PC-9 (cell line): ENCODE results near the gene KCNN3. TPM values are rescaled to one million over a fixed set of nuclear protein-coding genes. Genes with fewer than 3 reads are reported as not detected.

ENCODE experiments used
- BruUV-seq: library from RNA; stranded (reverse); fragments of 400-500 nt; replicated peaks from 2 replicates; lab custom pipeline; 2021; lab: Mats Ljungman, UMichigan
- CTCF ChIA-PET: fragments of 300-600 bp; sonication (Branson Sonifier 250); formaldehyde crosslinking; loops from one replicate; lab custom pipeline; 2022; ENCODE audit warnings: antibody characterized with exemption; lab: Charles Lee
- POLR2A ChIA-PET: fragments of 300-600 bp; sonication (Branson Sonifier 250); formaldehyde crosslinking; loops from one replicate; lab custom pipeline; 2022; ENCODE audit warnings: antibody characterized with exemption; ENCODE audit not compliant: unreplicated experiment; lab: Charles Lee
- DNase-seq, 2 experiments: peaks; one replicate each; pipeline versions ENCODE4 v3.0.0 to v3.0.0-alpha.2; 2015 to 2022; ENCODE audit warnings: mixed read lengths in 1 of 2
- H2AFZ ChIP-seq: fragments of 200-600 bp; sonication (generic); 2 replicates; pipeline ENCODE4 v1.8.1; 2017; ENCODE audit warnings: antibody characterized with exemption
- H3F3A ChIP-seq: fragments of 200-600 bp; sonication (generic); 2 replicates; pipeline ENCODE4 v1.8.1; 2017; ENCODE audit warnings: antibody characterized with exemption, mild to moderate bottlenecking, low read depth; ENCODE audit not compliant: insufficient read depth
- H3K27ac ChIP-seq: fragments of 200-600 bp; sonication (generic); 2 replicates; pipeline ENCODE4 v1.6.1; 2016; ENCODE audit warnings: mixed run types
- H3K27me3 ChIP-seq: fragments of 200-600 bp; sonication (generic); 2 replicates; pipeline ENCODE4 v1.6.1; 2016; ENCODE audit warnings: low read depth, mixed run types; ENCODE audit not compliant: insufficient read depth
- H3K36me3 ChIP-seq: fragments of 200-600 bp; sonication (generic); 2 replicates; pipeline ENCODE4 v1.6.1; 2016; ENCODE audit warnings: low read depth, mixed run types
- H3K4me1 ChIP-seq: fragments of 200-600 bp; sonication (generic); replicated peaks from 2 replicates; pipeline ENCODE4 v1.6.1; 2016; ENCODE audit warnings: mixed run types; ENCODE audit not compliant: insufficient read depth
- H3K4me2 ChIP-seq: fragments of 200-600 bp; sonication (generic); 2 replicates; pipeline ENCODE4 v1.6.1; 2017; ENCODE audit warnings: mixed run types
- H3K4me3 ChIP-seq: fragments of 200-600 bp; sonication (generic); 2 replicates; pipeline ENCODE4 v1.6.1; 2016; ENCODE audit warnings: mixed run types
- H3K79me2 ChIP-seq: fragments of 200-600 bp; sonication (generic); 2 replicates; pipeline ENCODE4 v1.6.1; 2017; ENCODE audit warnings: low read depth, mixed run types
- H3K9me2 ChIP-seq: fragments of 200-600 bp; sonication (generic); 2 replicates; pipeline ENCODE4 v1.8.1; 2017; ENCODE audit warnings: mild to moderate bottlenecking; ENCODE audit not compliant: insufficient read depth
- H3K9me3 ChIP-seq: fragments of 200-600 bp; sonication (generic); 2 replicates; pipeline ENCODE4 v1.8.1; 2016; ENCODE audit warnings: low read depth; ENCODE audit not compliant: insufficient read depth
- H4K20me1 ChIP-seq: fragments of 200-600 bp; sonication (generic); 2 replicates; pipeline ENCODE4 v1.8.1; 2017; ENCODE audit not compliant: insufficient read depth
- CTCF ChIP-seq: fragments of 200-600 bp; sonication (generic); conservative IDR thresholded peaks from 2 replicates; pipeline ENCODE4 v1.6.1; 2017; ENCODE audit warnings: mixed run types, antibody characterized with exemption, mild to moderate bottlenecking, moderate library complexity
- EZH2 ChIP-seq: fragments of 200-600 bp; sonication (generic); IDR thresholded peaks from 2 replicates; pipeline ENCODE4 v1.8.0; 2017; ENCODE audit warnings: antibody characterized with exemption, low read depth
- intact Hi-C: fragments of 100-400 bp; cut with micrococcal nuclease; formaldehyde crosslinking; loops from one replicate; pipeline ENCODE4 v1.10.0; 2022; ENCODE audit not compliant: unreplicated experiment
- total RNA-seq: library from RNA; stranded (reverse); gene quantifications from 2 replicates; pipeline ENCODE4 v1.2.3, GENCODE V29; 2021

Gene KCNN3
- total RNA-seq, 1 experiment from 2014 or later, result 1.1 TPM

- Histone ChIP-seq H4K20me1 (no peaks in the 10 kb centered on the region), H2AFZ (no peak overlapping the region), H3K4me3 (no peak overlapping the region), H3K79me2 (no peaks in the 10 kb centered on the region), H3K4me2 (no peak overlapping the region), H3F3A (no peaks in the 10 kb centered on the region), H3K36me3 (no peaks in the 10 kb centered on the region), H3K9me2 (no peaks in the 10 kb centered on the region), H3K27ac (no peak overlapping the region), H3K4me1 (no peaks in the 10 kb centered on the region), H3K27me3 (peaks cover 53% of the 10 kb centered on the region), H3K9me3 (no peaks in the 10 kb centered on the region)
- ChIA-PET CTCF (no interaction called here), POLR2A (no interaction called here)
- BruUV-seq, result no TSS peak
- TF ChIP-seq CTCF (no peak), EZH2 (no peak)
- intact Hi-C loops, result no loop called here
- no peak for DNase-seq
These were observed 26.3 kb downstream of the KCNN3 start for GRCh38 chr1:154843636-154844296.

GRCh38 chr1:154842635-154843034 lies 27.4 kb downstream of the KCNN3 start:
- BruUV-seq, result no TSS peak
- ChIA-PET POLR2A (no interaction called here), CTCF (no interaction called here)
- Histone ChIP-seq H2AFZ (no peak overlapping the region), H3K79me2 (no peaks in the 10 kb centered on the region), H3K9me2 (no peaks in the 10 kb centered on the region), H4K20me1 (no peaks in the 10 kb centered on the region), H3K36me3 (no peaks in the 10 kb centered on the region), H3K27me3 (peaks cover 53% of the 10 kb centered on the region), H3K4me3 (no peak overlapping the region), H3K4me2 (no peak overlapping the region), H3K4me1 (no peaks in the 10 kb centered on the region), H3K27ac (no peak overlapping the region), H3K9me3 (no peaks in the 10 kb centered on the region), H3F3A (no peaks in the 10 kb centered on the region)
- TF ChIP-seq EZH2 (no peak), CTCF (no peak)
- DNase-seq, result no peak
- intact Hi-C loops, result no loop called here

GRCh38 chr1:154841384-154841783 lies 28.7 kb downstream of the KCNN3 start:
- Histone ChIP-seq H3K9me2 (no peaks in the 10 kb centered on the region), H3K27me3 (peaks cover 53% of the 10 kb centered on the region), H3K36me3 (no peaks in the 10 kb centered on the region), H4K20me1 (no peaks in the 10 kb centered on the region), H3K4me3 (no peak overlapping the region), H3K4me1 (no peaks in the 10 kb centered on the region), H3F3A (no peaks in the 10 kb centered on the region), H2AFZ (no peak overlapping the region), H3K27ac (no peak overlapping the region), H3K79me2 (no peaks in the 10 kb centered on the region), H3K4me2 (no peak overlapping the region), H3K9me3 (no peaks in the 10 kb centered on the region)
- intact Hi-C loops, result no loop called here
- ChIA-PET CTCF (no interaction called here), POLR2A (no interaction called here)
- DNase-seq, result no peak
- BruUV-seq, result no TSS peak
- TF ChIP-seq CTCF (no peak), EZH2 (no peak)
